ENCODE results near the gene EID2B.

The EID2B gene

GRCh38 chr19:39497996-39498797, 34.5 kb downstream of the EID2B start:
- peak; percentile 36 for DNase-seq

- DNase-seq: no peak
Measured at GRCh38 chr19:39497701-39497995, 35.0 kb downstream of the EID2B start.

- DNase-seq: no peak
Measured at GRCh38 chr19:39496063-39496462, 36.6 kb downstream of the EID2B start.

GRCh38 chr19:39494661-39495060, 38.0 kb downstream of the EID2B start:
- no peak for DNase-seq

GRCh38 chr19:39492788-39493187, 39.9 kb downstream of the EID2B start:
- DNase-seq: no peak

- no peak for DNase-seq
Measured at GRCh38 chr19:39492225-39492624, 40.4 kb downstream of the EID2B start.

GRCh38 chr19:39489756-39490155, 42.9 kb downstream of the EID2B start:
- no peak for DNase-seq

- no peak for DNase-seq
Measured at GRCh38 chr19:39483141-39483540, 49.5 kb downstream of the EID2B start.

- DNase-seq: no peak
Measured at GRCh38 chr19:39481676-39482075, 51.0 kb downstream of the EID2B start.

GRCh38 chr19:39481229-39481545, 51.5 kb downstream of the EID2B start:
- no peak for DNase-seq
